ENCODE results near the gene RSPO3.
"Not testable (repeated sequence)": the region's sequence is repeated elsewhere in the genome, so short reads cannot be mapped to it uniquely, and the experiment has no call there.

RSPO3 gene

GRCh38 chr6:127207591-127208120 lies 89.2 kb downstream of the RSPO3 start:
- no peak for DNase-seq

- DNase-seq = no peak
Observed at GRCh38 chr6:127210725-127211124, 92.3 kb downstream of the RSPO3 start.

- no peak for DNase-seq
Observed at GRCh38 chr6:127212376-127212775, 93.9 kb downstream of the RSPO3 start.

- not testable (repeated sequence) for DNase-seq
Observed at GRCh38 chr6:127214032-127214431, 95.6 kb downstream of the RSPO3 start.

GRCh38 chr6:127214531-127214930 lies 96.1 kb downstream of the RSPO3 start:
- not testable (repeated sequence) for DNase-seq

GRCh38 chr6:127215931-127216330 lies 97.5 kb downstream of the RSPO3 start:
- no peak for DNase-seq

- no peak for DNase-seq
Observed at GRCh38 chr6:127216810-127217789, 98.6 kb downstream of the RSPO3 start.

GRCh38 chr6:127219869-127220268 lies 101.4 kb downstream of the RSPO3 start:
- DNase-seq = no peak

- DNase-seq = no peak
Observed at GRCh38 chr6:127221201-127221600, 102.7 kb downstream of the RSPO3 start.

- DNase-seq = no peak
Observed at GRCh38 chr6:127222418-127222817, 103.9 kb downstream of the RSPO3 start.

- DNase-seq = no peak
Observed at GRCh38 chr6:127225497-127225896, 107.0 kb downstream of the RSPO3 start.

- not testable (repeated sequence) for DNase-seq
Observed at GRCh38 chr6:127233819-127234218, 115.3 kb downstream of the RSPO3 start.

- no peak for DNase-seq
Observed at GRCh38 chr6:127243501-127243900, 125.0 kb downstream of the RSPO3 start.

Data from RPMI8226 (cell line).